IMR-90 (cell line): Measurements from ENCODE around the gene PRAME.

Source experiments
- BHLHE40 ChIP-seq: fragments of 150-350 bp; IDR thresholded peaks from 2 replicates; pipeline ENCODE4 v1.6.1; 2016; ENCODE audit warnings: mild to moderate bottlenecking, low read depth, low read length
- MXI1 ChIP-seq: IDR thresholded peaks from 2 replicates; pipeline ENCODE4 v1.6.1; 2012; ENCODE audit warnings: low read depth, mild to moderate bottlenecking, low read length, moderate library complexity, borderline replicate concordance
- POLR2A ChIP-seq: IDR thresholded peaks from 2 replicates; pipeline ENCODE4 v1.6.1; 2012; ENCODE audit warnings: mild to moderate bottlenecking, low read depth, low read length
- SMC3 ChIP-seq: fragments of 150-350 bp; IDR thresholded peaks from 2 replicates; pipeline ENCODE4 v1.6.1; 2016; ENCODE audit warnings: low read depth, mild to moderate bottlenecking, antibody characterized with exemption, low read length, moderate library complexity
- TF ChIP-seq, protein P1 (sequence below): conservative IDR thresholded peaks from 2 replicates; pipeline ENCODE4 v1.5.1; 2012; ENCODE audit warnings: mild to moderate bottlenecking, low read depth, low read length, improper control_type of control experiment

DNA sequence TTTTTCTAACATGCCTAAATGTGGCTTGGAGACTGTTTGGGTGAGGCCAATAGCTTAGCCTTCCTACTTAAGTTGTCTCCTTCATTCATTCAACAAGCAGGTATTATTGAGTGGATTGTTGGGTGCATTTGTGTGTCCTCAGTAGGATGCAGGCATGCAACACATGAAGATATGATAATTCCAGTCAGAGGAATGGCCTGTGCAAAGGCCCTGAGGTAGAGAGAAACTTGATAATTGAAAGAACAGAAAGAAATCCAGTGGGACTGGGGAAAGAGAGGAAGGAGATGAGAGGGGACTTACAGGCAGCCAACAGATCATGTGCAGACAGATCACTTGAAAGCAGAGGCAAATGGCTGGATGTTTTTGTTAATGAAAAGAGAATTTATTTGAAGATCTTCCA lies 15.3 kb upstream of the PRAME start:
- TF ChIP-seq, protein P1, sequence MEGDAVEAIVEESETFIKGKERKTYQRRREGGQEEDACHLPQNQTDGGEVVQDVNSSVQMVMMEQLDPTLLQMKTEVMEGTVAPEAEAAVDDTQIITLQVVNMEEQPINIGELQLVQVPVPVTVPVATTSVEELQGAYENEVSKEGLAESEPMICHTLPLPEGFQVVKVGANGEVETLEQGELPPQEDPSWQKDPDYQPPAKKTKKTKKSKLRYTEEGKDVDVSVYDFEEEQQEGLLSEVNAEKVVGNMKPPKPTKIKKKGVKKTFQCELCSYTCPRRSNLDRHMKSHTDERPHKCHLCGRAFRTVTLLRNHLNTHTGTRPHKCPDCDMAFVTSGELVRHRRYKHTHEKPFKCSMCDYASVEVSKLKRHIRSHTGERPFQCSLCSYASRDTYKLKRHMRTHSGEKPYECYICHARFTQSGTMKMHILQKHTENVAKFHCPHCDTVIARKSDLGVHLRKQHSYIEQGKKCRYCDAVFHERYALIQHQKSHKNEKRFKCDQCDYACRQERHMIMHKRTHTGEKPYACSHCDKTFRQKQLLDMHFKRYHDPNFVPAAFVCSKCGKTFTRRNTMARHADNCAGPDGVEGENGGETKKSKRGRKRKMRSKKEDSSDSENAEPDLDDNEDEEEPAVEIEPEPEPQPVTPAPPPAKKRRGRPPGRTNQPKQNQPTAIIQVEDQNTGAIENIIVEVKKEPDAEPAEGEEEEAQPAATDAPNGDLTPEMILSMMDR: no peak
- TF ChIP-seq POLR2A (no peak), MXI1 (no peak), SMC3 (no peak), BHLHE40 (no peak)
